Spleen (tissue), 11 donors: ENCODE measurements around the gene NOTCH4. TPM values are rescaled to one million over a fixed set of nuclear protein-coding genes. Genes with fewer than 3 reads are reported as not detected.

Experiments used
- DNase-seq: peaks from one replicate; pipeline ENCODE4 v3.0.0-alpha.2; 2020
- H3K27ac ChIP-seq, 8 donors: fragments of 200-600 bp; sonication (generic) in 7 of 8; 1 replicate in 4 of 8; 2 replicates in 4 of 8; pipeline versions ENCODE4 v1.5.0 to v1.8.0; 2016 to 2021; ENCODE audit warnings: inconsistent platforms in 4 of 8, mild to moderate bottlenecking in 4 of 8, moderate library complexity in 1 of 8
- H3K27me3 ChIP-seq, 7 donors: fragments of 200-600 bp; sonication (generic) in 6 of 7; replicated peaks in 1 of 7; 1 replicate in 4 of 7; 2 replicates in 3 of 7; pipeline versions ENCODE4 v1.5.0 to v1.8.0; 2016 to 2021; ENCODE audit warnings: inconsistent platforms in 3 of 7, mild to moderate bottlenecking in 1 of 7
- H3K36me3 ChIP-seq, 6 donors: fragments of 200-600 bp; sonication (generic) in 5 of 6; 1 replicate in 4 of 6; 2 replicates in 2 of 6; pipeline versions ENCODE4 v1.5.0 to v1.8.0; 2016 to 2021; ENCODE audit warnings: inconsistent platforms in 2 of 6
- H3K4me1 ChIP-seq, 6 donors: fragments of 200-600 bp; sonication (generic) in 5 of 6; 1 replicate in 3 of 6; 2 replicates in 3 of 6; pipeline versions ENCODE4 v1.5.0 to v1.8.0; 2016 to 2021; ENCODE audit warnings: inconsistent platforms in 3 of 6
- H3K4me3 ChIP-seq, 8 donors: fragments of 200-600 bp; sonication (generic) in 7 of 8; 1 replicate in 4 of 8; 2 replicates in 4 of 8; pipeline versions ENCODE4 v1.5.0 to v1.8.0; 2016 to 2021; ENCODE audit warnings: inconsistent platforms in 4 of 8, mild to moderate bottlenecking in 4 of 8, moderate library complexity in 2 of 8
- H3K9me3 ChIP-seq, 8 donors: fragments of 200-600 bp; sonication (generic) in 7 of 8; 1 replicate in 4 of 8; 2 replicates in 4 of 8; pipeline versions ENCODE4 v1.5.0 to v1.8.0; 2016 to 2021; ENCODE audit warnings: inconsistent platforms in 4 of 8
- POLR2A ChIP-seq, 3 donors: fragments of 450-650 bp; IDR thresholded peaks; one replicate each; pipeline ENCODE4 v1.5.1; 2017; ENCODE audit warnings: antibody characterized with exemption in 3 of 3, mild to moderate bottlenecking in 1 of 3
- POLR2AphosphoS5 ChIP-seq, 3 donors: sonication (generic); formaldehyde crosslinking; IDR thresholded peaks; one replicate each; pipeline ENCODE4 v1.5.1; 2017; ENCODE audit warnings: antibody characterized with exemption in 3 of 3
- WGBS, 5 donors: extraction: QIAGEN DNeasy Blood & Tissue Kit in 3 of 5; methylation state at CpG; one replicate each; pipeline versions ENCODE4 v1.1.5 to v1.1.7; 2013 to 2018; 5-methylcytosine and 5-hydroxymethylcytosine counted together
- intact Hi-C: fragments of 100-400 bp; cut with DNase I; formaldehyde crosslinking; loops from one replicate; pipeline ENCODE4 v1.15.0; 2023; ENCODE audit warnings: low total_unique reads
- polyA plus RNA-seq, 3 donors: library from polyadenylated mRNA; stranded (reverse); fragments of 200-250 nt; gene quantifications; one replicate each; pipeline ENCODE4 v1.2.1, GENCODE V29; 2013
- total RNA-seq, 7 donors: library from RNA; depleted of rRNA in 3 of 7; stranded (reverse); fragments of >200 nt in 3 of 7; fragmentation: NEBNext Ultra II Directional in 4 of 7; extraction: Animal tissue kit (Norgen Biotek cat#: 25700) in 4 of 7; gene quantifications; one replicate each; pipeline versions ENCODE4 v1.1.0 to v1.2.1, GENCODE V29; 2016 to 2021
- TF ChIP-seq, protein P1 (sequence below), 11 experiments: fragments of 200-600 bp in 7 of 11; fragments of 450-650 bp in 4 of 11; sonication (generic) in 4 of 11; IDR thresholded peaks in 8 of 11; conservative IDR thresholded peaks in 3 of 11; 1 replicate in 7 of 11; 2 replicates in 4 of 11; pipeline versions ENCODE4 v1.4.0 to v1.8.0; 2016 to 2021; ENCODE audit warnings: antibody characterized with exemption in 11 of 11, inconsistent platforms in 4 of 11, mild to moderate bottlenecking in 1 of 11
- donor health status: healthy with polysubstance abuse.
- donor health status: DM: no; HTN: no; CAD: no; lungs with moderate emphysema.
- donor health status: DM: no; HTN: no; CAD: no.
- donor health status: Bipolar disorder and iron deficiency.
- donor health status: healthy.
- donor health status: DM: no; HTN: no; CAD: no.
- donor health status: DM: yes; HTN: yes; CAD: no.

The NOTCH4 gene
- total and polyA plus RNA-seq, 10 donors = 13.5 to 38.0 (median 19.9) TPM

DNA sequence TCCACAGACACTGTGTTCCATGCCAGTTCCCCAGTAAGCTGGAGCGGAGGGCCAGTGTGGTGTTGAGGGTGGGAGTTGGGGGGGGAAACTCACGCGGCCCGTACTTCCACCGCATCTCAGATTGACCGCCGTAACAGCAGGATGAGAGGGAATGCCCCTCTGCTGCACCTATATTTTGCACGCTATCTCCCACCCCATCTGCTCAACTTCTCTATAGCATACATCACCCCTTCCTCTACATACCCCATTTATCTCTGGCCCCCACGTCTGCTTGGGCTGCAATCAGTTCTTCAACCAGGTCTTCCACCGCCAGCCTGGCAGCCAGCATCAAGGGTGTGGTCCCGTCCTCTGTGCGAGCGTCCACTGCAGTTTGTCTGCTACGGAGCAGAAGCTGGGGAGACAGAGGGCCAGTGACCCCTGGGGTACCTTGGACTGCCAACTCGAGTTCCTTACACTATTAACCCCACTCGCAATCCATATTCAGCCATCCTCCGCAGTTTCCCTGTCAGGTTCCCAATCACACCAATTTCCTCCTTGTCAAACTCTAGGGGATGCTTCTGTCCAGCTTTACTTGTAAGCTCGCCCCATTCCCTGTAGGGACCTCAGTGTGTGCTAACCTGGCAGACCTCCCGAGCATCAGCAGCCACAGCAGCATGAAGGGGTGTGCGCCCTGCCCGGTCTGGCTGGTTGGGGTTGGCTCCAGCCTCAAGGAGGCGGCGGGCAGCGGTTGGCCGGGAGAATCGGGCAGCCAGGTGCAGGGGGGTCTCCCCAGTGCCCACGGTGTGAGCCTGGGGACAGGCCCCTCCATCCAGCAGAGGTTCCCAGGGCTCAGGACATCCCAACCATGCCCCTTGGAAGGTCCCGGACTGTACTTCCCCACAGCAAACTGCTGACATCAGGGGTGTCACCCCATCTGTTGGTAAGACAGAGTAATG, 26.9 kb downstream of the NOTCH4 start:
- WGBS, 5 donors = 40 to 47% (median 40%) methylated on average over 27 to 28 of the region's 28 CpGs
- Histone ChIP-seq H3K9me3 (no peaks in the 10 kb centered on the region), H3K36me3 (no peaks in the 10 kb centered on the region), H3K27me3 (no peaks in the 10 kb centered on the region), H3K4me3 (peak overlapping the region; percentile 57 to 89 (median 66)), H3K27ac (peak overlapping the region; percentile 98 to 100 (median 100)), H3K4me1 (peaks cover 30 to 50% (median 49%) of the 10 kb centered on the region in 6 donors)
- intact Hi-C loops = loop anchor here (10.0 kb wide), 1 partner anchor 72 kb away; the partner anchor contains the start of gene ATF6B
- DNase-seq = peak; percentile 90
- peak; percentile 28 to 59 (median 54) for TF ChIP-seq POLR2AphosphoS5 (IDR thresholded peaks at IDR 0.05)
- TF ChIP-seq POLR2A (IDR thresholded peaks at IDR 0.05) = no peak
- TF ChIP-seq, protein P1, sequence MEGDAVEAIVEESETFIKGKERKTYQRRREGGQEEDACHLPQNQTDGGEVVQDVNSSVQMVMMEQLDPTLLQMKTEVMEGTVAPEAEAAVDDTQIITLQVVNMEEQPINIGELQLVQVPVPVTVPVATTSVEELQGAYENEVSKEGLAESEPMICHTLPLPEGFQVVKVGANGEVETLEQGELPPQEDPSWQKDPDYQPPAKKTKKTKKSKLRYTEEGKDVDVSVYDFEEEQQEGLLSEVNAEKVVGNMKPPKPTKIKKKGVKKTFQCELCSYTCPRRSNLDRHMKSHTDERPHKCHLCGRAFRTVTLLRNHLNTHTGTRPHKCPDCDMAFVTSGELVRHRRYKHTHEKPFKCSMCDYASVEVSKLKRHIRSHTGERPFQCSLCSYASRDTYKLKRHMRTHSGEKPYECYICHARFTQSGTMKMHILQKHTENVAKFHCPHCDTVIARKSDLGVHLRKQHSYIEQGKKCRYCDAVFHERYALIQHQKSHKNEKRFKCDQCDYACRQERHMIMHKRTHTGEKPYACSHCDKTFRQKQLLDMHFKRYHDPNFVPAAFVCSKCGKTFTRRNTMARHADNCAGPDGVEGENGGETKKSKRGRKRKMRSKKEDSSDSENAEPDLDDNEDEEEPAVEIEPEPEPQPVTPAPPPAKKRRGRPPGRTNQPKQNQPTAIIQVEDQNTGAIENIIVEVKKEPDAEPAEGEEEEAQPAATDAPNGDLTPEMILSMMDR (IDR thresholded peaks at IDR 0.05 in 8 of 11, conservative IDR thresholded peaks at IDR 0.05 in 3 of 11) = peak in 2 of 11 experiments; percentile 11 to 13

- peaks cover 34 to 59% (median 56%) of the 10 kb centered on the region in 6 donors for H3K4me1 ChIP-seq
Measured at GRCh38 chr6:32195902-32196681, 27.8 kb downstream of the NOTCH4 start.

DNA sequence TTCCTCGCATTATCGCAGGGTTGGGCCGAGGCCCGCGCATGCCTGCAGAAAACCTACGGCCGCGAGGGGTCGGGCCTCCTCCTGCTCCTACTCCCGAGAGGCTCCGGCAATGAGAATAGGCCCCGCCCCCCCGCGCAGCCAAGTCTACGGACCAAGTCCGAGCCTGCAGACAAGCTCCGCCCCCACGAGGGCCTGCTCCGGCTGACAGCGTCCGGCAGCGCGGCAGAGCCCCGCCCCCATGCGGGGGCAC, 28.3 kb downstream of the NOTCH4 start:
- peak; percentile 100 for DNase-seq
- H3K36me3 ChIP-seq = peaks cover 0 to 8% (median 0%) of the 10 kb centered on the region in 6 donors
- H3K27ac ChIP-seq = peak overlapping the region; percentile 98 to 100 (median 100)
- peaks cover 39 to 64% (median 61%) of the 10 kb centered on the region in 6 donors for H3K4me1 ChIP-seq
- intact Hi-C loops = loop anchor here (10.0 kb wide), 1 partner anchor 71 kb away; the partner anchor contains the start of gene ATF6B
- TF ChIP-seq POLR2AphosphoS5 (IDR thresholded peaks at IDR 0.05) (no peak), POLR2A (IDR thresholded peaks at IDR 0.05) (no peak)
- TF ChIP-seq, protein P1 (IDR thresholded peaks at IDR 0.05 in 8 of 11, conservative IDR thresholded peaks at IDR 0.05 in 3 of 11) = peak; percentile 80 to 97 (median 90)
- H3K4me3 ChIP-seq = peak overlapping the region in 7 of 8 donors; percentile 57 to 89 (median 67)
- WGBS, 5 donors = 0 to 1% (median 0%) methylated on average over 13 to 25 of the region's 25 CpGs
- no peaks in the 10 kb centered on the region for H3K9me3 ChIP-seq
- H3K27me3 ChIP-seq = no peaks in the 10 kb centered on the region

More at GRCh38 chr6:32195902-32196681, 27.8 kb downstream of the NOTCH4 start:
- Histone ChIP-seq H3K4me3 (peak overlapping the region; percentile 57 to 89 (median 66)), H3K27ac (peak overlapping the region; percentile 98 to 100 (median 100)), H3K36me3 (peaks cover 0 to 5% (median 0%) of the 10 kb centered on the region in 6 donors), H3K9me3 (no peaks in the 10 kb centered on the region), H3K27me3 (no peaks in the 10 kb centered on the region)
- WGBS, 5 donors = 0 to 1% (median 1%) methylated on average over 28 to 58 of the region's 58 CpGs
- intact Hi-C loops = loop anchor here (10.0 kb wide), 1 partner anchor 71 kb away; the partner anchor contains the start of gene ATF6B
- peak; percentile 93 to 98 (median 97) for TF ChIP-seq POLR2A (IDR thresholded peaks at IDR 0.05)
- peak; percentile 99 to 100 (median 99) for TF ChIP-seq POLR2AphosphoS5 (IDR thresholded peaks at IDR 0.05)
- TF ChIP-seq, protein P1 (IDR thresholded peaks at IDR 0.05 in 8 of 11, conservative IDR thresholded peaks at IDR 0.05 in 3 of 11) = peak in 2 of 11 experiments; percentile 37 to 51
- peak; percentile 96 for DNase-seq
